Naive thymus-derived CD8-positive, alpha-beta T cell (primary cell): ENCODE measurements around the gene GPR78. TPM values are rescaled to one million over a fixed set of nuclear protein-coding genes. Genes with fewer than 3 reads are reported as not detected.

Source experiments
- ATAC-seq, 2 donors: fragments of 150-1000 bp; cut with Tn5 transposase in 1 of 2; sonication (Bioruptor Pico), chemical (Tn5 transposase) in 1 of 2; 1 replicate in 1 of 2; 2 replicates in 1 of 2; pipeline ENCODE4 v1.10.0; 2021; ENCODE audit warnings: mild to moderate bottlenecking in 2 of 2, moderate library complexity in 2 of 2
- POLR2A ChIA-PET: fragments of 350-600 bp; sonication (Branson Sonifier 250); formaldehyde crosslinking; loops from one replicate; lab custom pipeline; 2021; ENCODE audit warnings: antibody characterized with exemption; lab: Charles Lee
- DNase-seq, 10 donors: peaks; one replicate each; pipeline versions ENCODE4 v3.0.0 to v3.0.0-alpha.2; 2020 to 2022
- H3K27ac Mint-ChIP-seq, 10 donors: one replicate each; pipeline ENCODE4 v1.8.0; 2020 to 2022; ENCODE audit warnings: mild to moderate bottlenecking in 10 of 10, mixed read lengths in 10 of 10, moderate library complexity in 4 of 10, inconsistent platforms in 1 of 10
- H3K27me3 Mint-ChIP-seq, 5 donors: one replicate each; pipeline ENCODE4 v1.8.0; 2021 to 2022; ENCODE audit warnings: mixed read lengths in 5 of 5
- H3K36me3 Mint-ChIP-seq, 3 donors: one replicate each; pipeline ENCODE4 v1.8.0; 2020 to 2022; ENCODE audit warnings: mixed read lengths in 3 of 3, mild to moderate bottlenecking in 2 of 3, inconsistent platforms in 1 of 3
- H3K4me1 Mint-ChIP-seq, 4 donors: one replicate each; pipeline ENCODE4 v1.8.0; 2021 to 2022; ENCODE audit warnings: mixed read lengths in 4 of 4
- H3K4me3 Mint-ChIP-seq, 10 donors: one replicate each; pipeline ENCODE4 v1.8.0; 2020 to 2022; ENCODE audit warnings: mild to moderate bottlenecking in 10 of 10, mixed read lengths in 10 of 10, moderate library complexity in 6 of 10, inconsistent platforms in 1 of 10
- H3K9me3 Mint-ChIP-seq, 9 donors: one replicate each; pipeline ENCODE4 v1.8.0; 2020 to 2022; ENCODE audit warnings: mixed read lengths in 9 of 9, mild to moderate bottlenecking in 3 of 9, inconsistent platforms in 1 of 9, moderate library complexity in 1 of 9
- polyA plus RNA-seq, 3 donors: library from polyadenylated mRNA; unstranded; fragments of 300-500 nt; fragmentation: Illumina TruSeq; gene quantifications; one replicate each; pipeline ENCODE4 v1.2.3, GENCODE V29; 2021
- total RNA-seq, 8 experiments: library from RNA in 2 of 8; stranded (reverse) in 2 of 8; gene quantifications; one replicate each; pipeline ENCODE4 v1.2.3 and lab custom pipeline; 2021 to 2026

Gene GPR78
- total and polyA plus RNA-seq, 5 experiments from 2014 or later, result not detected

GRCh38 chr4:8540586-8540985 lies 39.6 kb upstream of the GPR78 start:
- H3K9me3 Mint-ChIP-seq, result peaks cover 0 to under 1% (median 0%) of the 10 kb centered on the region in 9 donors
- no peaks in the 10 kb centered on the region for H3K4me1 Mint-ChIP-seq
- no peaks in the 10 kb centered on the region for H3K36me3 Mint-ChIP-seq
- POLR2A ChIA-PET, result no interaction called here
- no peak overlapping the region for H3K4me3 Mint-ChIP-seq
- DNase-seq (peak in 1 of 10 donors; percentile 35), ATAC-seq (no peak)
- H3K27ac Mint-ChIP-seq, result no peak overlapping the region
- H3K27me3 Mint-ChIP-seq, result peaks cover 0 to 10% (median 0%) of the 10 kb centered on the region in 5 donors

- POLR2A ChIA-PET, result no interaction called here
- peak in 1 of 10 donors; percentile 23 for DNase-seq
- H3K27ac Mint-ChIP-seq, result no peak overlapping the region
- H3K4me3 Mint-ChIP-seq, result no peak overlapping the region
- H3K4me1 Mint-ChIP-seq, result no peaks in the 10 kb centered on the region
- no peaks in the 10 kb centered on the region for H3K9me3 Mint-ChIP-seq
- H3K36me3 Mint-ChIP-seq, result no peaks in the 10 kb centered on the region
- ATAC-seq, result no peak
- peaks cover 0 to 11% (median 0%) of the 10 kb centered on the region in 5 donors for H3K27me3 Mint-ChIP-seq
Observed at GRCh38 chr4:8540991-8541390, 39.2 kb upstream of the GPR78 start.

- H3K9me3 Mint-ChIP-seq, result no peaks in the 10 kb centered on the region
- H3K27me3 Mint-ChIP-seq, result peaks cover 0 to 15% (median 2%) of the 10 kb centered on the region in 5 donors
- no peak for ATAC-seq
- POLR2A ChIA-PET, result no interaction called here
- peak overlapping the region in 1 of 10 donors; percentile 7 for H3K27ac Mint-ChIP-seq
- DNase-seq, result peak in 1 of 10 donors; percentile 34
- H3K4me1 Mint-ChIP-seq, result no peaks in the 10 kb centered on the region
- no peaks in the 10 kb centered on the region for H3K36me3 Mint-ChIP-seq
- no peak overlapping the region for H3K4me3 Mint-ChIP-seq
Observed at GRCh38 chr4:8541981-8542715, 38.0 kb upstream of the GPR78 start.

- H3K27ac Mint-ChIP-seq, result no peak overlapping the region
- no peaks in the 10 kb centered on the region for H3K4me1 Mint-ChIP-seq
- H3K36me3 Mint-ChIP-seq, result no peaks in the 10 kb centered on the region
- POLR2A ChIA-PET, result no interaction called here
- ATAC-seq (no peak), DNase-seq (peak in 1 of 10 donors; percentile 38)
- H3K27me3 Mint-ChIP-seq, result peaks cover 0 to 20% (median 4%) of the 10 kb centered on the region in 5 donors
- H3K9me3 Mint-ChIP-seq, result no peaks in the 10 kb centered on the region
- H3K4me3 Mint-ChIP-seq, result no peak overlapping the region
Observed at GRCh38 chr4:8542776-8543525, 37.2 kb upstream of the GPR78 start.

GRCh38 chr4:8543623-8544022 lies 36.6 kb upstream of the GPR78 start:
- Mint-ChIP-seq H3K4me3 (no peak overlapping the region), H3K4me1 (no peaks in the 10 kb centered on the region), H3K27me3 (peaks cover 0 to 20% (median 2%) of the 10 kb centered on the region in 5 donors), H3K9me3 (no peaks in the 10 kb centered on the region), H3K27ac (no peak overlapping the region), H3K36me3 (no peaks in the 10 kb centered on the region)
- ATAC-seq (no peak), DNase-seq (no peak)
- POLR2A ChIA-PET, result no interaction called here

GRCh38 chr4:8544282-8544681 lies 35.9 kb upstream of the GPR78 start:
- no peak overlapping the region for H3K4me3 Mint-ChIP-seq
- POLR2A ChIA-PET, result no interaction called here
- no peaks in the 10 kb centered on the region for H3K36me3 Mint-ChIP-seq
- H3K27ac Mint-ChIP-seq, result no peak overlapping the region
- H3K4me1 Mint-ChIP-seq, result no peaks in the 10 kb centered on the region
- peaks cover 0 to 20% (median 2%) of the 10 kb centered on the region in 5 donors for H3K27me3 Mint-ChIP-seq
- DNase-seq, result no peak
- no peak for ATAC-seq
- no peaks in the 10 kb centered on the region for H3K9me3 Mint-ChIP-seq

- no peaks in the 10 kb centered on the region for H3K4me1 Mint-ChIP-seq
- DNase-seq (peak in 1 of 10 donors; percentile 56), ATAC-seq (no peak)
- H3K27me3 Mint-ChIP-seq, result peaks cover 0 to 20% (median 2%) of the 10 kb centered on the region in 5 donors
- H3K36me3 Mint-ChIP-seq, result no peaks in the 10 kb centered on the region
- POLR2A ChIA-PET, result no interaction called here
- no peak overlapping the region for H3K4me3 Mint-ChIP-seq
- H3K27ac Mint-ChIP-seq, result no peak overlapping the region
- no peaks in the 10 kb centered on the region for H3K9me3 Mint-ChIP-seq
Observed at GRCh38 chr4:8544741-8545438, 35.3 kb upstream of the GPR78 start.

- H3K9me3 Mint-ChIP-seq, result no peaks in the 10 kb centered on the region
- ATAC-seq, result no peak
- POLR2A ChIA-PET, result no interaction called here
Observed at GRCh38 chr4:8545439-8545765, 34.8 kb upstream of the GPR78 start.

GRCh38 chr4:8546766-8547107 lies 33.5 kb upstream of the GPR78 start:
- Mint-ChIP-seq H3K36me3 (no peaks in the 10 kb centered on the region), H3K9me3 (no peaks in the 10 kb centered on the region), H3K4me1 (no peaks in the 10 kb centered on the region), H3K4me3 (no peak overlapping the region), H3K27ac (no peak overlapping the region), H3K27me3 (peaks cover 0 to 20% (median 2%) of the 10 kb centered on the region in 5 donors)
- POLR2A ChIA-PET, result no interaction called here
- ATAC-seq, result no peak
- no peak for DNase-seq

More at GRCh38 chr4:8545439-8545765, 34.8 kb upstream of the GPR78 start:
- Mint-ChIP-seq H3K4me3 (no peak overlapping the region), H3K36me3 (no peaks in the 10 kb centered on the region), H3K27me3 (peaks cover 0 to 20% (median 2%) of the 10 kb centered on the region in 5 donors), H3K27ac (no peak overlapping the region), H3K4me1 (no peaks in the 10 kb centered on the region)
- no peak for DNase-seq

GRCh38 chr4:8547108-8547911 lies 32.9 kb upstream of the GPR78 start:
- no peaks in the 10 kb centered on the region for H3K36me3 Mint-ChIP-seq
- ATAC-seq (no peak), DNase-seq (peak in 1 of 10 donors; percentile 43)
- no peaks in the 10 kb centered on the region for H3K4me1 Mint-ChIP-seq
- no peaks in the 10 kb centered on the region for H3K9me3 Mint-ChIP-seq
- peaks cover 0 to 21% (median 2%) of the 10 kb centered on the region in 5 donors for H3K27me3 Mint-ChIP-seq
- POLR2A ChIA-PET, result no interaction called here
- H3K27ac Mint-ChIP-seq, result no peak overlapping the region
- no peak overlapping the region for H3K4me3 Mint-ChIP-seq

GRCh38 chr4:8547912-8548730 lies 32.1 kb upstream of the GPR78 start:
- H3K4me1 Mint-ChIP-seq, result no peaks in the 10 kb centered on the region
- no peak overlapping the region for H3K4me3 Mint-ChIP-seq
- POLR2A ChIA-PET, result no interaction called here
- ATAC-seq, result no peak
- no peaks in the 10 kb centered on the region for H3K36me3 Mint-ChIP-seq
- H3K9me3 Mint-ChIP-seq, result no peaks in the 10 kb centered on the region
- peak in 1 of 10 donors; percentile 22 for DNase-seq
- no peak overlapping the region for H3K27ac Mint-ChIP-seq
- H3K27me3 Mint-ChIP-seq, result peaks cover 0 to 25% (median 2%) of the 10 kb centered on the region in 5 donors
